Effector memory CD4-positive, alpha-beta T cell (primary cell): ENCODE measurements around the gene LRIT1.

Experiments
- DNase-seq, 3 donors: peaks; one replicate each; pipeline ENCODE4 v3.0.0-alpha.2; 2020
- H3K27ac ChIP-seq: 2 replicates; pipeline ENCODE4 v1.7.0; 2013; ENCODE audit warnings: mild to moderate bottlenecking, low read length, moderate library complexity; ENCODE audit not compliant: insufficient read depth, poor library complexity, severe bottlenecking
- H3K27me3 ChIP-seq: replicated peaks from 2 replicates; pipeline ENCODE4 v1.7.0; 2013; ENCODE audit warnings: mild to moderate bottlenecking, low read length; ENCODE audit not compliant: insufficient read depth, control insufficient read depth, poor library complexity, severe bottlenecking
- H3K36me3 ChIP-seq: 2 replicates; pipeline ENCODE4 v1.7.0; 2013; ENCODE audit warnings: mild to moderate bottlenecking, low read length, moderate library complexity; ENCODE audit not compliant: control insufficient read depth, insufficient read depth
- H3K4me1 ChIP-seq: 2 replicates; pipeline ENCODE4 v1.7.0; 2013; ENCODE audit warnings: low read length, mild to moderate bottlenecking; ENCODE audit not compliant: control insufficient read depth, insufficient read depth, poor library complexity, severe bottlenecking
- H3K4me3 ChIP-seq: 2 replicates; pipeline ENCODE4 v1.7.0; 2013; ENCODE audit warnings: low read length, low read depth, mild to moderate bottlenecking; ENCODE audit not compliant: insufficient read depth, poor library complexity, severe bottlenecking
- H3K9me3 ChIP-seq: 2 replicates; pipeline ENCODE4 v1.7.0; 2013; ENCODE audit warnings: mild to moderate bottlenecking, low read length, moderate library complexity; ENCODE audit not compliant: control insufficient read depth

The LRIT1 gene

GRCh38 chr10:84194424-84195043 is 46.8 kb downstream of the LRIT1 start, which contains the start of gene CDHR1:
Gene CDHR1 (plus strand): TSS chr10:84194537. CDS start chr10:84194761, 224 bp downstream.
- DNase-seq = peak in 1 of 3 donors; percentile 24
- Histone ChIP-seq H3K9me3 (no peaks in the 10 kb centered on the region), H3K36me3 (no peaks in the 10 kb centered on the region), H3K27me3 (peaks cover 16% of the 10 kb centered on the region), H3K27ac (no peak within 1 kb of the TSS), H3K4me3 (peak within 1 kb of the TSS; percentile 42), H3K4me1 (peaks cover 5% of the 10 kb centered on the region)

- H3K36me3 ChIP-seq = no peaks in the 10 kb centered on the region
- no peaks in the 10 kb centered on the region for H3K9me3 ChIP-seq
- peaks cover 16% of the 10 kb centered on the region for H3K27me3 ChIP-seq
- DNase-seq = no peak
- peak overlapping the region; percentile 42 for H3K4me3 ChIP-seq
- H3K4me1 ChIP-seq = peaks cover 5% of the 10 kb centered on the region
- H3K27ac ChIP-seq = no peak overlapping the region
Measured at GRCh38 chr10:84193846-84194423, 47.4 kb downstream of the LRIT1 start.

GRCh38 chr10:84193327-84193726 is 48.0 kb downstream of the LRIT1 start:
- no peak for DNase-seq
- Histone ChIP-seq H3K9me3 (no peaks in the 10 kb centered on the region), H3K4me1 (peaks cover 5% of the 10 kb centered on the region), H3K27ac (no peak overlapping the region), H3K27me3 (peaks cover 16% of the 10 kb centered on the region), H3K4me3 (no peak overlapping the region), H3K36me3 (no peaks in the 10 kb centered on the region)

- no peaks in the 10 kb centered on the region for H3K9me3 ChIP-seq
- no peaks in the 10 kb centered on the region for H3K36me3 ChIP-seq
- H3K27me3 ChIP-seq = peaks cover 16% of the 10 kb centered on the region
- H3K27ac ChIP-seq = no peak overlapping the region
- peaks cover 5% of the 10 kb centered on the region for H3K4me1 ChIP-seq
- no peak overlapping the region for H3K4me3 ChIP-seq
- DNase-seq = no peak
Measured at GRCh38 chr10:84191106-84191505, 50.2 kb downstream of the LRIT1 start.

GRCh38 chr10:84190621-84191020 is 50.7 kb downstream of the LRIT1 start:
- DNase-seq = no peak
- Histone ChIP-seq H3K27me3 (peaks cover 16% of the 10 kb centered on the region), H3K4me3 (no peak overlapping the region), H3K36me3 (no peaks in the 10 kb centered on the region), H3K27ac (no peak overlapping the region), H3K4me1 (peaks cover 5% of the 10 kb centered on the region), H3K9me3 (no peaks in the 10 kb centered on the region)

GRCh38 chr10:84188815-84189214 is 52.5 kb downstream of the LRIT1 start:
- no peaks in the 10 kb centered on the region for H3K9me3 ChIP-seq
- no peak for DNase-seq
- H3K4me1 ChIP-seq = no peaks in the 10 kb centered on the region
- no peak overlapping the region for H3K4me3 ChIP-seq
- H3K27ac ChIP-seq = no peak overlapping the region
- no peaks in the 10 kb centered on the region for H3K36me3 ChIP-seq
- peaks cover under 1% of the 10 kb centered on the region for H3K27me3 ChIP-seq

- Histone ChIP-seq H3K27ac (no peak overlapping the region), H3K27me3 (no peaks in the 10 kb centered on the region), H3K4me3 (no peak overlapping the region), H3K4me1 (no peaks in the 10 kb centered on the region), H3K9me3 (no peaks in the 10 kb centered on the region), H3K36me3 (no peaks in the 10 kb centered on the region)
- no peak for DNase-seq
Measured at GRCh38 chr10:84185526-84186175, 55.7 kb downstream of the LRIT1 start.

GRCh38 chr10:84184517-84184916 is 56.8 kb downstream of the LRIT1 start:
- Histone ChIP-seq H3K27ac (no peak overlapping the region), H3K4me3 (no peak overlapping the region), H3K27me3 (no peaks in the 10 kb centered on the region), H3K36me3 (no peaks in the 10 kb centered on the region), H3K4me1 (no peaks in the 10 kb centered on the region), H3K9me3 (no peaks in the 10 kb centered on the region)
- DNase-seq = no peak

- Histone ChIP-seq H3K36me3 (no peaks in the 10 kb centered on the region), H3K4me3 (no peak overlapping the region)
- no peak for DNase-seq
Measured at GRCh38 chr10:84181631-84182030, 59.7 kb downstream of the LRIT1 start.

More at GRCh38 chr10:84181631-84182030, 59.7 kb downstream of the LRIT1 start:
- Histone ChIP-seq H3K4me1 (peaks cover 12% of the 10 kb centered on the region), H3K9me3 (no peaks in the 10 kb centered on the region), H3K27ac (no peak overlapping the region), H3K27me3 (no peaks in the 10 kb centered on the region)
